ENCODE results near the gene LCTL.

GRCh38 chr15:66609876-66610275 lies 44.1 kb upstream of the LCTL start:
- TF ChIP-seq, protein P1, sequence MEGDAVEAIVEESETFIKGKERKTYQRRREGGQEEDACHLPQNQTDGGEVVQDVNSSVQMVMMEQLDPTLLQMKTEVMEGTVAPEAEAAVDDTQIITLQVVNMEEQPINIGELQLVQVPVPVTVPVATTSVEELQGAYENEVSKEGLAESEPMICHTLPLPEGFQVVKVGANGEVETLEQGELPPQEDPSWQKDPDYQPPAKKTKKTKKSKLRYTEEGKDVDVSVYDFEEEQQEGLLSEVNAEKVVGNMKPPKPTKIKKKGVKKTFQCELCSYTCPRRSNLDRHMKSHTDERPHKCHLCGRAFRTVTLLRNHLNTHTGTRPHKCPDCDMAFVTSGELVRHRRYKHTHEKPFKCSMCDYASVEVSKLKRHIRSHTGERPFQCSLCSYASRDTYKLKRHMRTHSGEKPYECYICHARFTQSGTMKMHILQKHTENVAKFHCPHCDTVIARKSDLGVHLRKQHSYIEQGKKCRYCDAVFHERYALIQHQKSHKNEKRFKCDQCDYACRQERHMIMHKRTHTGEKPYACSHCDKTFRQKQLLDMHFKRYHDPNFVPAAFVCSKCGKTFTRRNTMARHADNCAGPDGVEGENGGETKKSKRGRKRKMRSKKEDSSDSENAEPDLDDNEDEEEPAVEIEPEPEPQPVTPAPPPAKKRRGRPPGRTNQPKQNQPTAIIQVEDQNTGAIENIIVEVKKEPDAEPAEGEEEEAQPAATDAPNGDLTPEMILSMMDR (IDR thresholded peaks at IDR 0.05): no peak
- TF ChIP-seq, protein P2, sequence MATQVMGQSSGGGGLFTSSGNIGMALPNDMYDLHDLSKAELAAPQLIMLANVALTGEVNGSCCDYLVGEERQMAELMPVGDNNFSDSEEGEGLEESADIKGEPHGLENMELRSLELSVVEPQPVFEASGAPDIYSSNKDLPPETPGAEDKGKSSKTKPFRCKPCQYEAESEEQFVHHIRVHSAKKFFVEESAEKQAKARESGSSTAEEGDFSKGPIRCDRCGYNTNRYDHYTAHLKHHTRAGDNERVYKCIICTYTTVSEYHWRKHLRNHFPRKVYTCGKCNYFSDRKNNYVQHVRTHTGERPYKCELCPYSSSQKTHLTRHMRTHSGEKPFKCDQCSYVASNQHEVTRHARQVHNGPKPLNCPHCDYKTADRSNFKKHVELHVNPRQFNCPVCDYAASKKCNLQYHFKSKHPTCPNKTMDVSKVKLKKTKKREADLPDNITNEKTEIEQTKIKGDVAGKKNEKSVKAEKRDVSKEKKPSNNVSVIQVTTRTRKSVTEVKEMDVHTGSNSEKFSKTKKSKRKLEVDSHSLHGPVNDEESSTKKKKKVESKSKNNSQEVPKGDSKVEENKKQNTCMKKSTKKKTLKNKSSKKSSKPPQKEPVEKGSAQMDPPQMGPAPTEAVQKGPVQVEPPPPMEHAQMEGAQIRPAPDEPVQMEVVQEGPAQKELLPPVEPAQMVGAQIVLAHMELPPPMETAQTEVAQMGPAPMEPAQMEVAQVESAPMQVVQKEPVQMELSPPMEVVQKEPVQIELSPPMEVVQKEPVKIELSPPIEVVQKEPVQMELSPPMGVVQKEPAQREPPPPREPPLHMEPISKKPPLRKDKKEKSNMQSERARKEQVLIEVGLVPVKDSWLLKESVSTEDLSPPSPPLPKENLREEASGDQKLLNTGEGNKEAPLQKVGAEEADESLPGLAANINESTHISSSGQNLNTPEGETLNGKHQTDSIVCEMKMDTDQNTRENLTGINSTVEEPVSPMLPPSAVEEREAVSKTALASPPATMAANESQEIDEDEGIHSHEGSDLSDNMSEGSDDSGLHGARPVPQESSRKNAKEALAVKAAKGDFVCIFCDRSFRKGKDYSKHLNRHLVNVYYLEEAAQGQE (IDR thresholded peaks at IDR 0.05; ENCODE audit: low read depth, low read length): no peak
- TF ChIP-seq MAX (IDR thresholded peaks at IDR 0.05; ENCODE audit: low read depth) (no peak), POLR2AphosphoS5 (IDR thresholded peaks at IDR 0.05; ENCODE audit: low read depth, low read length) (no peak), SIN3A (IDR thresholded peaks at IDR 0.05; ENCODE audit: borderline replicate concordance, low read depth, low read length) (no peak), JUND (IDR thresholded peaks at IDR 0.05) (no peak), FOXM1 (IDR thresholded peaks at IDR 0.05; ENCODE audit: low read depth) (no peak), CHD2 (IDR thresholded peaks at IDR 0.05; ENCODE audit: low read length, partially characterized antibody) (no peak), RCOR1 (IDR thresholded peaks at IDR 0.05; ENCODE audit: low read length) (no peak)
